ENCODE data around the gene KCNN3. TPM values are rescaled to one million over a fixed set of nuclear protein-coding genes. Genes with fewer than 3 reads are reported as not detected.

The KCNN3 gene
- total and polyA plus RNA-seq, 2 donors: 0.64 to 1.8 TPM

DNA sequence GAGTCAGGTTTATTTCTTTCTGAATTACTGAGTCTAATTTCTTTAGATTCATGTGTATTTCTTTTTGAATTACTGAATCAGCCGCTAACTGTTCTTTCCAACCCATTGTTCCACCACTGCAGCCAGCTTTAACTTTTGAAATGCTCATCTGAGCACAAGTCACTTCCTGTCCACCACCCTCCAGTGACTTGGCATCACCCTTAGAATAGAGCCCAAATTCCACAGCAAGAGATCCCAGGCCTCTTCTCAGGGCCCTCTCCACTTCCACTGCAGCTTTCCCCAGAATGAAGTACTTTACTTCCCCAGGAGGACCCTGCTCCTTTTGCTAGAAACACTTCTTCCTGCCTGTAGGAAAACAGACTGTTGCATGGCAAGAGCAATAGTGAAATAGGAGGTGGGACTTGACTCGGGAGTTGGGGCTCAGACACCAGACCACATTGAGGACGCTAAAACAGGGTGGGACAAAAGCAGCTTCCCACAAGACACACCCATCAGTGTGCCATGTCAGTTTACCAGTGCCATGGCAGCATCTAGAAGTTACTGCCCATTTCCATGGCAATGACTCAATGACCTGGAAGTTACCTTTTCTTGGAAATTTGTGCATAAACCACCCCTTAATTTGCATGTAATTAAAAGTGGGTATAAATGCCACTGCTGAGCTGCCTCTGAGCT lies 205.6 kb downstream of the KCNN3 start:
- no peaks in the 10 kb centered on the region for H3K36me3 ChIP-seq (ENCODE audit: control insufficient read depth in 2 of 2, insufficient read depth in 2 of 2, low read length in 1 of 2)
- no peaks in the 10 kb centered on the region for H3K27me3 ChIP-seq (ENCODE audit: control insufficient read depth in 2 of 2, insufficient read depth in 1 of 2, low read length in 1 of 2)
- no peaks in the 10 kb centered on the region for H3K4me1 ChIP-seq (ENCODE audit: control insufficient read depth in 2 of 2, insufficient read depth in 2 of 2, low read length in 2 of 2)
- no peak overlapping the region for H3K27ac ChIP-seq (ENCODE audit: low read depth in 1 of 2, low read length in 1 of 2)
- no peak for DNase-seq (ENCODE audit: low read depth in 6 of 9, low spot score in 9 of 9)
- 86% methylated on average over 3 of the region's 3 CpGs for WGBS
- H3K4me3 ChIP-seq (ENCODE audit: low read length in 2 of 2): no peak overlapping the region
- no peaks in the 10 kb centered on the region for H3K9me3 ChIP-seq (ENCODE audit: control insufficient read depth in 2 of 2, insufficient read depth in 1 of 2, low read length in 1 of 2)

DNA sequence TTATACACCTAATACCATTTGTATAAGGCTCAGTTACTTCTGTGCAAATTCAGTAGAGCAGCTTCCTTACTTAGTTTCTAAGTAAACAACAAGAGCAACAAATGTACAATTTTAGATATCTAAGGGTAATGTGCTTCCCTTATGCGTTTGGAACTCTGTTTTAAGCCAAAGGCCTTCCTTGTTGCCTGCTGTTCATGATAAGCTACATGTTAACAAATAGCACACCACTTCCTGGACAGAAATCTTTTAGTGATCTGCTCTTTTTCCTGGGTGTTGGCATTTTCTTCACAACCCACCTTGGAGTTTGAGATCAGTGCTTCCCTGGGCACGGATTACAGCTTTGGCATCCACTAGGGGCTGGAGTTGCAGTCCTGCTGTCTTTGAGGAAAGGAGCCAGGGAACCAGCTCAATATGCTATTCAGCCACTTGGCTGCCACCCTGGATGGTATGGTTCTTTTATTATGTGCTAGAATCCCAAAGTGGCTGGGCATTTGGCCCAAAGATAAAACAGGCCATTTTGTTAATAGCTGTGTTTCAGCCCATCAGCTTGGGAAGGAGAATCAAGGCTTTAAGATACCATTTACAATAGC lies 206.5 kb downstream of the KCNN3 start:
- WGBS: 69% methylated on average over 2 of the region's 2 CpGs
- H3K9me3 ChIP-seq (ENCODE audit: control insufficient read depth in 2 of 2, insufficient read depth in 1 of 2, low read length in 1 of 2): no peaks in the 10 kb centered on the region
- DNase-seq (ENCODE audit: low read depth in 6 of 9, low spot score in 9 of 9): no peak

DNA sequence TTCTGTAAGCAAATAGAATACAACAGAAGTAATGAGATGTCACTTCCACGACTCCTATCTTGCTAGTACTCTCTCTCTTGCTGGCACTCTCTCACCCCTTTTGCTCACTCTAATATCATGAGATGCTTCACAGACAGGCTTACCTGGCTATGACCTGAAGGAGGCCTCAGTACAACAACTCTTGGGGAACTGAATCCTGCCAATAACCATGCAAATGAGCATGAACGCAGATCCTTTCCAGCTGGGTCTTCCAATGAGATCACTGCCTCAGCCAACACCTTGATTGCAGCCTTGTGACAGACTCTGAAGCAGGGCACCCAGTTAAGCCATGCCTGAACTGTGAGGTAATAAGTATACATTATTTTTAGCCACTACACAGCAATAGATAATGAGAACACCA lies 209.0 kb downstream of the KCNN3 start:
- no peak overlapping the region for H3K4me3 ChIP-seq (ENCODE audit: low read length in 2 of 2)
- 90% methylated on average over 2 of the region's 2 CpGs for WGBS
- H3K27me3 ChIP-seq (ENCODE audit: control insufficient read depth in 2 of 2, insufficient read depth in 1 of 2, low read length in 1 of 2): no peaks in the 10 kb centered on the region
- no peaks in the 10 kb centered on the region for H3K4me1 ChIP-seq (ENCODE audit: control insufficient read depth in 2 of 2, insufficient read depth in 2 of 2, low read length in 2 of 2)
- H3K27ac ChIP-seq (ENCODE audit: low read depth in 1 of 2, low read length in 1 of 2): no peak overlapping the region
- H3K36me3 ChIP-seq (ENCODE audit: control insufficient read depth in 2 of 2, insufficient read depth in 2 of 2, low read length in 1 of 2): no peaks in the 10 kb centered on the region
- no peaks in the 10 kb centered on the region for H3K9me3 ChIP-seq (ENCODE audit: control insufficient read depth in 2 of 2, insufficient read depth in 1 of 2, low read length in 1 of 2)
- no peak for DNase-seq (ENCODE audit: low read depth in 6 of 9, low spot score in 9 of 9)

More for the DNA sequence above, 206.5 kb downstream of the KCNN3 start:
- Histone ChIP-seq H3K4me3 (ENCODE audit: low read length in 2 of 2) (no peak overlapping the region), H3K27ac (ENCODE audit: low read depth in 1 of 2, low read length in 1 of 2) (no peak overlapping the region), H3K36me3 (ENCODE audit: control insufficient read depth in 2 of 2, insufficient read depth in 2 of 2, low read length in 1 of 2) (no peaks in the 10 kb centered on the region), H3K27me3 (ENCODE audit: control insufficient read depth in 2 of 2, insufficient read depth in 1 of 2, low read length in 1 of 2) (no peaks in the 10 kb centered on the region), H3K4me1 (ENCODE audit: control insufficient read depth in 2 of 2, insufficient read depth in 2 of 2, low read length in 2 of 2) (no peaks in the 10 kb centered on the region)

DNA sequence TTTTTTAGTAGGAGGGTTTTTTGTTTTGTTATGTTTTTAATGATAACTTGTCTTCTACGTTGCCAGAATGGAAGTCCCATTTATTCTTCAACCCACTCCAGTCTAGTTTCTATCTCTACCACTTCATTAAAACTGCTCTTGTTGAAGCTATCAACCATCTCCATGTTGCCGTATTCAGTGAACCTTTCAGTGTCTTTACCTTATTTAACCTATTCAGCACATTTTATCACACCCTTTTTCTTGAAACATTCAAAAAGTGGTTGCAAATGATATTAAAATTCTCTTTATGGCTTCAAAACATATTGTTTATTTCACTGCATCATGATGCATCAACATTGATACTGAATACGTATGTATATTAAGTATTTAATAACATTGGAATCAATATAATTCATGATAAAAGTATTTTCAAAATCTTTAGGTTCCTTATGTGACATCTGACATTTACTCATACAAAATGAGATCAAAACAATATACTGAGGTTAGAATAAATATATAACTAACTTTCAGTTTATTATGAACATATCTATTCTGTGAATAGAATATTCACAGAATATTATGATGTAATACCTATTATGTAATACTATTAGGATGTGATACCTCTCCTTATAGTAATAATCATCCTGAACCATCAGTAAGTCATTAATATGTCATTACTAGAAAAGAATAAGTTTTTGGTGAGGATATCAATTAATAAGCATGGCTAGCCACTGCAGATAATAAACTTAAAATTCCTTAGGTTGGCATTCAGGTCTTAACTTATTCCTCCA lies 210.1 kb downstream of the KCNN3 start:
- H3K36me3 ChIP-seq (ENCODE audit: control insufficient read depth in 2 of 2, insufficient read depth in 2 of 2, low read length in 1 of 2): no peaks in the 10 kb centered on the region
- no peaks in the 10 kb centered on the region for H3K27me3 ChIP-seq (ENCODE audit: control insufficient read depth in 2 of 2, insufficient read depth in 1 of 2, low read length in 1 of 2)
- H3K4me1 ChIP-seq (ENCODE audit: control insufficient read depth in 2 of 2, insufficient read depth in 2 of 2, low read length in 2 of 2): no peaks in the 10 kb centered on the region
- no peaks in the 10 kb centered on the region for H3K9me3 ChIP-seq (ENCODE audit: control insufficient read depth in 2 of 2, insufficient read depth in 1 of 2, low read length in 1 of 2)
- 94% methylated on average over 3 of the region's 3 CpGs for WGBS
- H3K4me3 ChIP-seq (ENCODE audit: low read length in 2 of 2): no peak overlapping the region
- no peak overlapping the region for H3K27ac ChIP-seq (ENCODE audit: low read depth in 1 of 2, low read length in 1 of 2)
- DNase-seq (ENCODE audit: low read depth in 6 of 9, low spot score in 9 of 9): no peak

DNA sequence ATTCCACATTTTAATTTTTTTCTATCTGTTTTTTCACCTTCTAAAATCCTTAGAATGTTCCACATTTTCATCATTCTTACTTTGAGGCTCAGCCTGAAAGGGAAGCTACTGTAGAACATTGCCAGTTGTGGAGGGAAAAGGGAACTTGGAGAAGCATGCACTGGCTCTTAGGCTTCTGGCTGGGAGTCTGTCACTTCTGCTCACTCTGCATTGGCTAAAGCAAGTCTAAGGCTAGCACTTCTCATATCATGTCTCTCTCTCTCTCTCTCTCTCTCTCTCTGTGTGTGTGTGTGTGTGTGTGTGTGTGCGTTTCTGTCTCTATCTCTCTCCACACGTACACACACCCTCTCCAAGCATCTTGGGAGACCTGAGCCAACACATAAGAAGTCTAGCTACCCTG lies 212.5 kb downstream of the KCNN3 start:
- DNase-seq (ENCODE audit: low read depth in 6 of 9, low spot score in 9 of 9): no peak
- WGBS: 35% methylated on average over 2 of the region's 2 CpGs
- Histone ChIP-seq H3K4me1 (ENCODE audit: control insufficient read depth in 2 of 2, insufficient read depth in 2 of 2, low read length in 2 of 2) (no peaks in the 10 kb centered on the region), H3K9me3 (ENCODE audit: control insufficient read depth in 2 of 2, insufficient read depth in 1 of 2, low read length in 1 of 2) (no peaks in the 10 kb centered on the region), H3K27me3 (ENCODE audit: control insufficient read depth in 2 of 2, insufficient read depth in 1 of 2, low read length in 1 of 2) (no peaks in the 10 kb centered on the region), H3K36me3 (ENCODE audit: control insufficient read depth in 2 of 2, insufficient read depth in 2 of 2, low read length in 1 of 2) (no peaks in the 10 kb centered on the region), H3K27ac (ENCODE audit: low read depth in 1 of 2, low read length in 1 of 2) (no peak overlapping the region), H3K4me3 (ENCODE audit: low read length in 2 of 2) (no peak overlapping the region)

DNA sequence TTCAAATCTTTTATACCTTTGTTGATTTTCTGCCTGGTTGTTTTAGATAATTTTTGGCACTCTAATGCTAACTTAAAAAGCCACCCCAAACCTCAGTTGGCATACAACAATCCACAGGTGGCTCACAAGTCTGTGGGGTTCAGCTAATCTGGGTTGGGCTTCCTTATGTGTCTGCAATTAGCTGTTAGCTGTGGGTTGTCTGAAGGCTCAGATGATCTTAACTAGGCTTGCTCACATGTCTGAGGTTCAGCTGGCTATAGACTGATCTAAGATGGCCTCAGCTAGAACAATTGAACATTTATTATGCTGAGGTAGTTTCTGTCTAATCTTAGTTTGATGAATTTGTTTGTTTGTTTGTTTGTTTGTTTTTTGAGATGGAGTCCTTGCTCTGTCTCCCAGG lies 217.2 kb downstream of the KCNN3 start:
- DNase-seq (ENCODE audit: low read depth in 6 of 9, low spot score in 9 of 9): peak in 1 of 9 donors; percentile 24
- no peaks in the 10 kb centered on the region for H3K9me3 ChIP-seq (ENCODE audit: control insufficient read depth in 2 of 2, insufficient read depth in 1 of 2, low read length in 1 of 2)
- H3K36me3 ChIP-seq (ENCODE audit: control insufficient read depth in 2 of 2, insufficient read depth in 2 of 2, low read length in 1 of 2): no peaks in the 10 kb centered on the region
- no peaks in the 10 kb centered on the region for H3K4me1 ChIP-seq (ENCODE audit: control insufficient read depth in 2 of 2, insufficient read depth in 2 of 2, low read length in 2 of 2)
- no peak overlapping the region for H3K4me3 ChIP-seq (ENCODE audit: low read length in 2 of 2)
- H3K27me3 ChIP-seq (ENCODE audit: control insufficient read depth in 2 of 2, insufficient read depth in 1 of 2, low read length in 1 of 2): peaks cover 0 to 2% of the 10 kb centered on the region in 2 donors
- H3K27ac ChIP-seq (ENCODE audit: low read depth in 1 of 2, low read length in 1 of 2): no peak overlapping the region

Other genes starting within 250 kb of the KCNN3 start
- gene PMVK, start 66.4 kb upstream of the KCNN3 start, total RNA-seq: 14.7 TPM
- 27.5 TPM for gene PMVK, start 66.4 kb upstream of the KCNN3 start, polyA plus RNA-seq
- gene PBXIP1, start 85.8 kb upstream of the KCNN3 start, total RNA-seq: 91.5 TPM
- 104 TPM for gene PBXIP1, start 85.8 kb upstream of the KCNN3 start, polyA plus RNA-seq
- 15.3 TPM for gene PYGO2, start 91.5 kb upstream of the KCNN3 start, total RNA-seq
- 24.5 TPM for gene PYGO2, start 91.5 kb upstream of the KCNN3 start, polyA plus RNA-seq
- 30.5 TPM for gene SHC1, start 100.5 kb upstream of the KCNN3 start, total RNA-seq
- 66.7 TPM for gene SHC1, start 100.5 kb upstream of the KCNN3 start, polyA plus RNA-seq
- 113 TPM for gene CKS1B, start 104.4 kb upstream of the KCNN3 start, total RNA-seq
- 32.8 TPM for gene CKS1B, start 104.4 kb upstream of the KCNN3 start, polyA plus RNA-seq
- 26.7 TPM for gene FLAD1, start 113.1 kb upstream of the KCNN3 start, total RNA-seq
- gene FLAD1, start 113.1 kb upstream of the KCNN3 start, polyA plus RNA-seq: 34.8 TPM
- 0.09 TPM for gene LENEP, start 123.3 kb upstream of the KCNN3 start, total RNA-seq
- gene LENEP, start 123.3 kb upstream of the KCNN3 start, polyA plus RNA-seq: 0.16 TPM
- gene ZBTB7B, start 132.5 kb upstream of the KCNN3 start, total RNA-seq: 12.1 TPM
- 21.9 TPM for gene ZBTB7B, start 132.5 kb upstream of the KCNN3 start, polyA plus RNA-seq
- 0.24 TPM for gene DCST2, start 163.5 kb upstream of the KCNN3 start, total RNA-seq
- gene DCST2, start 163.5 kb upstream of the KCNN3 start, polyA plus RNA-seq: 7.8 TPM
- gene DCST1, start 163.5 kb upstream of the KCNN3 start, total RNA-seq: not detected
- gene DCST1, start 163.5 kb upstream of the KCNN3 start, polyA plus RNA-seq: not detected
- gene ADAM15, start 181.0 kb upstream of the KCNN3 start, total RNA-seq: 12.2 TPM
- 91.5 TPM for gene ADAM15, start 181.0 kb upstream of the KCNN3 start, polyA plus RNA-seq
- gene EFNA4, start 193.5 kb upstream of the KCNN3 start, total RNA-seq: 4.9 TPM
- 7.4 TPM for gene EFNA4, start 193.5 kb upstream of the KCNN3 start, polyA plus RNA-seq
- gene EFNA3, start 208.6 kb upstream of the KCNN3 start, total RNA-seq: 2.1 TPM
- 3.4 TPM for gene EFNA3, start 208.6 kb upstream of the KCNN3 start, polyA plus RNA-seq

Data from thymus (tissue), 11 donors.